Measurements from ENCODE around the gene PARP8.

Gene PARP8

DNA sequence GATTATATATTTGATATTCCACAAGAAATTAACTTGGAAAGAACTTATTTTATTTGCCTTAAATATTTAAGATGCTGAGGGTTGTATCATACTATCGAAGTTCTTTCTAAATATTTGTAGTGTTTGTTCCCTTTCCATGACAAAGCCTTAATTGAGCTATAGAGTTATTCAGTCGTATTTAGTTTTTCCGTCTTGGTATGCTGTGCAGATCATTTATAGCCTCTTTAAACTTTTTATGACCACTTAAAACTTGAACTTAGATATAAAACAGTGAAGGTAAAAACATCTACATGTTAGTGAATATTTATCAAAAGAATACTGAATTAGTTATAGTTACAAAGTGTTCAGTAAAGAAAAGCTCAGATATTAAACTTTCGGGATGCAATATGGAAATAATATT lies 74.4 kb downstream of the PARP8 start:
- DNase-seq (ENCODE audit: low read depth) = no peak
- TF ChIP-seq, protein P1, sequence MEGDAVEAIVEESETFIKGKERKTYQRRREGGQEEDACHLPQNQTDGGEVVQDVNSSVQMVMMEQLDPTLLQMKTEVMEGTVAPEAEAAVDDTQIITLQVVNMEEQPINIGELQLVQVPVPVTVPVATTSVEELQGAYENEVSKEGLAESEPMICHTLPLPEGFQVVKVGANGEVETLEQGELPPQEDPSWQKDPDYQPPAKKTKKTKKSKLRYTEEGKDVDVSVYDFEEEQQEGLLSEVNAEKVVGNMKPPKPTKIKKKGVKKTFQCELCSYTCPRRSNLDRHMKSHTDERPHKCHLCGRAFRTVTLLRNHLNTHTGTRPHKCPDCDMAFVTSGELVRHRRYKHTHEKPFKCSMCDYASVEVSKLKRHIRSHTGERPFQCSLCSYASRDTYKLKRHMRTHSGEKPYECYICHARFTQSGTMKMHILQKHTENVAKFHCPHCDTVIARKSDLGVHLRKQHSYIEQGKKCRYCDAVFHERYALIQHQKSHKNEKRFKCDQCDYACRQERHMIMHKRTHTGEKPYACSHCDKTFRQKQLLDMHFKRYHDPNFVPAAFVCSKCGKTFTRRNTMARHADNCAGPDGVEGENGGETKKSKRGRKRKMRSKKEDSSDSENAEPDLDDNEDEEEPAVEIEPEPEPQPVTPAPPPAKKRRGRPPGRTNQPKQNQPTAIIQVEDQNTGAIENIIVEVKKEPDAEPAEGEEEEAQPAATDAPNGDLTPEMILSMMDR (conservative IDR thresholded peaks at IDR 0.05; ENCODE audit: low read depth, low read length) = no peak

DNA sequence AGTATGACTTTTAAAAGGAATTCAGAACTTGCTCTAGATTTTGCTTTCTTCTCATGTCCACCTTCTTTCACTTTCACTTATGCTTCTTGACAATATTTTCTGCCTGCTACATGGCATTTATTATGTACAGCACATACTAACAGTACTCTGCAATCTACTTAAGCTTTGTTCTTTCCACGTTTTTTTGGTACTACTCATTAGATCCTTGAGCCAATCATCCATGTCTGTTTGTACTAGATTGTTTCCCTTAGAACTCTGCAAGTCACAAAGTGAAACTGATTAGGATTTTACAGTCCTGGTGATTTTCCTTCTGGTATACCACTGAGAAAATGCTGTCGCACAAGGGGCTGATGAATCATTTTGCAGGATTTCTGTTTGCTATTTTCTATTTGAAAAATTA lies 78.3 kb downstream of the PARP8 start:
- TF ChIP-seq, protein P1 (conservative IDR thresholded peaks at IDR 0.05; ENCODE audit: low read depth, low read length) = no peak
- DNase-seq (ENCODE audit: low read depth) = no peak
- no peak overlapping the region for H3K4me3 ChIP-seq (ENCODE audit: low read length)

More for the DNA sequence above, 74.4 kb downstream of the PARP8 start:
- H3K4me3 ChIP-seq (ENCODE audit: low read length) = no peak overlapping the region

- TF ChIP-seq, protein P1 (conservative IDR thresholded peaks at IDR 0.05; ENCODE audit: low read depth, low read length) = no peak
- H3K4me3 ChIP-seq (ENCODE audit: low read length) = no peak overlapping the region
These were observed 78.9 kb downstream of the PARP8 start for GRCh38 chr5:50745221-50745910.

DNA sequence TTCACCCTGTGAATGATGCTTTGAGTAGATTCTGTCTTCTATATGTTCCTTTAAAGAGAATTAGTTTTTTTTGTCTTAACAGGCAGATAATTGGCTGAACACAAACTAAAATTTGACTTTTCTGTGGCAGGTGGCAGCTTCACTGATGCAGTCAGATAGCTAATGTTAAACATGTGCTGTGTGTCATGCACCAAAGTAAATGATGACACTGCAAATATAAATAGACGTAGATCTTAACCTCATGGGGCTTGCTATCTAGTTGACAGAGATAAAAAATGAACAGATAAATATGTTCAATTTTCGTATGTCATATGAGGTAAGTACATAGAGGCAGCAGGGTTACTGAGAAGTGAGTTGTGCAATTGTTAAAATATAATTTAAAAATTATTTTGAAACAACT lies 82.7 kb downstream of the PARP8 start:
- no peak for DNase-seq (ENCODE audit: low read depth)
- TF ChIP-seq, protein P1 (conservative IDR thresholded peaks at IDR 0.05; ENCODE audit: low read depth, low read length) = no peak

More at GRCh38 chr5:50745221-50745910, 78.9 kb downstream of the PARP8 start:
- no peak for DNase-seq (ENCODE audit: low read depth)

DNA sequence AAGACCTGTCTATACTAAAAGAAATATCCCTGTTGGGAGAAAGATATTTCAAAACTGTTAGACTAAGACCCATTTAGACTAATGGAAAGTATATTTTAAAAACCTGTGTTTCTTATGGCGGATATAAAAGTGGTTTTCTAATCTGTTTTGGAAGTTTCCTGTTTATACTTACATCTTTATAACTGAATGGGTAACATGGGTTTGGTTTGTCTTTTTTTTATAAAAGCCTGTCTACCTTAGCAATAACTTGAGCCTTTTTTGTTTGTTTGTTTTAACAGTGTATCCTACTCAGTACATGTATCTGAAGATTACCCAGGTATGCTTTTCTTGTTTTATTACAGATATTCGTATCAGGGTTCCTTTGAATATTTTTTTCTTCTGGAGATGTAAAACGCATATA lies 83.4 kb downstream of the PARP8 start:
- DNase-seq (ENCODE audit: low read depth) = no peak
- TF ChIP-seq, protein P1 (conservative IDR thresholded peaks at IDR 0.05; ENCODE audit: low read depth, low read length) = no peak
- H3K4me3 ChIP-seq (ENCODE audit: low read length) = no peak overlapping the region

More for the DNA sequence above, 82.7 kb downstream of the PARP8 start:
- H3K4me3 ChIP-seq (ENCODE audit: low read length) = no peak overlapping the region

- no peak for DNase-seq (ENCODE audit: low read depth)
- H3K4me3 ChIP-seq (ENCODE audit: low read length) = no peak overlapping the region
- TF ChIP-seq, protein P1 (conservative IDR thresholded peaks at IDR 0.05; ENCODE audit: low read depth, low read length) = peak; percentile 94
These were observed 84.7 kb downstream of the PARP8 start for GRCh38 chr5:50751064-50751657.

GRCh38 chr5:50752800-50753199 lies 86.4 kb downstream of the PARP8 start:
- H3K4me3 ChIP-seq (ENCODE audit: low read length) = no peak overlapping the region
- TF ChIP-seq, protein P1 (conservative IDR thresholded peaks at IDR 0.05; ENCODE audit: low read depth, low read length) = no peak
- no peak for DNase-seq (ENCODE audit: low read depth)

All from retinal pigment epithelial cell (primary cell).